Tibial artery (tissue), 4 donors: ENCODE measurements around the gene SLC7A1.

ENCODE experiments used
- DNase-seq, 2 donors: peaks; one replicate each; pipeline ENCODE4 v3.0.0-alpha.2; 2019
- H3K27ac ChIP-seq, 2 donors: fragments of 200-600 bp; sonication (generic) in 1 of 2; 1 replicate in 1 of 2; 2 replicates in 1 of 2; pipeline ENCODE4 v1.5.1; 2018 to 2019; ENCODE audit warnings: mild to moderate bottlenecking in 1 of 2
- H3K27me3 ChIP-seq, 2 donors: fragments of 200-600 bp; sonication (generic) in 1 of 2; one replicate each; pipeline versions ENCODE4 v1.5.1 to v1.6.0; 2016 to 2019
- H3K36me3 ChIP-seq, 3 donors: fragments of 200-600 bp; sonication (generic) in 2 of 3; one replicate each; pipeline ENCODE4 v1.5.1; 2016 to 2019; ENCODE audit warnings: mild to moderate bottlenecking in 2 of 3
- H3K4me1 ChIP-seq, 4 donors: fragments of 200-600 bp; sonication (generic) in 2 of 4; 1 replicate in 3 of 4; 2 replicates in 1 of 4; pipeline ENCODE4 v1.5.1; 2016 to 2019
- H3K4me3 ChIP-seq, 2 donors: fragments of 200-600 bp; sonication (generic) in 1 of 2; 1 replicate in 1 of 2; 2 replicates in 1 of 2; pipeline ENCODE4 v1.5.1; 2018 to 2019; ENCODE audit warnings: mild to moderate bottlenecking in 2 of 2
- H3K9me3 ChIP-seq, 3 donors: fragments of 200-600 bp; sonication (generic) in 1 of 3; one replicate each; pipeline ENCODE4 v1.5.1; 2016 to 2019
- intact Hi-C: fragments of 100-400 bp; cut with DNase I; formaldehyde crosslinking; loops from one replicate; pipeline ENCODE4 v1.15.0; 2023; ENCODE audit warnings: low total_unique reads
- TF ChIP-seq, protein P1 (sequence below), 2 experiments: fragments of 200-600 bp in 1 of 2; fragments of 450-650 bp in 1 of 2; IDR thresholded peaks; one replicate each; pipeline ENCODE4 v1.5.1; 2017 to 2019; ENCODE audit warnings: antibody characterized with exemption in 2 of 2, mild to moderate bottlenecking in 1 of 2, moderate library complexity in 1 of 2

SLC7A1 gene

DNA sequence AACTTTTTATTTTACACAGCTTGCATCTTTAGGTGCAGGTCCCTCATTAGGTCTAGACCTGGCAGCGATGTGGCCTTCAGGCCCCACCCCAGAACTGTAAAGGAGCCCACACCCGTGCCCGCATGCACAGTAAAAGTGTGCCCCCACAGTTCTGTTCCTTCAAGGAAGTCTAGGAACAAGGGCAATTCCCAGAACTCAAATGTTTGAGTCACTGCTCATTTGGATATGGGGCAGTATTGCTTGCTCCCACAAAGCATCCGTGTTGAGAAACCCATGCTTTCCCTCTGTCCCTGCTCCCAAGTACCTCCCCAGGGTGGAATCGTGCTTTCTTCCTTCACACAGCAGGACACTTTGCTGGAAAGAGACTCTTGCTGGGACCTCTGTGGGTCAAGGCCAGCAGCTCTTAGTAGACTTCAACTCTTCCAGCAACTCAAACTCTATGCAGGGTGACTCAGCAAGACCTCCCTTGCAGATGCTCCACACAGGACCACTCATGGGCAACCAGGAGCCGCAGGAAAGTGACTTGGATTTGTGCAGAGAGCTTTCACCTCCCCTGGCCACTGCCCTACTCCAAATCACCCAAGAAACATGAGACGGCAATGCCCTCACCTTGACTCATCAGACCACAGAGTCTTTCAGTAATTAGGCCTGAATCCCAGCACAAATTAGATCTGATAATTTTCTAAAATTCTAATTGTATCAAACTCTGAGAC lies 12.3 kb downstream of the SLC7A1 start:
- intact Hi-C loops, result loop anchor here (10.0 kb wide), 1 partner anchor 58 kb away; no protein-coding TSS in a partner anchor
- no peak overlapping the region for H3K27ac ChIP-seq
- H3K36me3 ChIP-seq, result no peaks in the 10 kb centered on the region
- no peak overlapping the region for H3K4me3 ChIP-seq
- no peaks in the 10 kb centered on the region for H3K9me3 ChIP-seq
- TF ChIP-seq, protein P1, sequence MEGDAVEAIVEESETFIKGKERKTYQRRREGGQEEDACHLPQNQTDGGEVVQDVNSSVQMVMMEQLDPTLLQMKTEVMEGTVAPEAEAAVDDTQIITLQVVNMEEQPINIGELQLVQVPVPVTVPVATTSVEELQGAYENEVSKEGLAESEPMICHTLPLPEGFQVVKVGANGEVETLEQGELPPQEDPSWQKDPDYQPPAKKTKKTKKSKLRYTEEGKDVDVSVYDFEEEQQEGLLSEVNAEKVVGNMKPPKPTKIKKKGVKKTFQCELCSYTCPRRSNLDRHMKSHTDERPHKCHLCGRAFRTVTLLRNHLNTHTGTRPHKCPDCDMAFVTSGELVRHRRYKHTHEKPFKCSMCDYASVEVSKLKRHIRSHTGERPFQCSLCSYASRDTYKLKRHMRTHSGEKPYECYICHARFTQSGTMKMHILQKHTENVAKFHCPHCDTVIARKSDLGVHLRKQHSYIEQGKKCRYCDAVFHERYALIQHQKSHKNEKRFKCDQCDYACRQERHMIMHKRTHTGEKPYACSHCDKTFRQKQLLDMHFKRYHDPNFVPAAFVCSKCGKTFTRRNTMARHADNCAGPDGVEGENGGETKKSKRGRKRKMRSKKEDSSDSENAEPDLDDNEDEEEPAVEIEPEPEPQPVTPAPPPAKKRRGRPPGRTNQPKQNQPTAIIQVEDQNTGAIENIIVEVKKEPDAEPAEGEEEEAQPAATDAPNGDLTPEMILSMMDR (IDR thresholded peaks at IDR 0.05), result no peak
- no peak for DNase-seq
- no peaks in the 10 kb centered on the region for H3K27me3 ChIP-seq
- H3K4me1 ChIP-seq, result peaks cover 0 to 80% (median 30%) of the 10 kb centered on the region in 4 donors

DNA sequence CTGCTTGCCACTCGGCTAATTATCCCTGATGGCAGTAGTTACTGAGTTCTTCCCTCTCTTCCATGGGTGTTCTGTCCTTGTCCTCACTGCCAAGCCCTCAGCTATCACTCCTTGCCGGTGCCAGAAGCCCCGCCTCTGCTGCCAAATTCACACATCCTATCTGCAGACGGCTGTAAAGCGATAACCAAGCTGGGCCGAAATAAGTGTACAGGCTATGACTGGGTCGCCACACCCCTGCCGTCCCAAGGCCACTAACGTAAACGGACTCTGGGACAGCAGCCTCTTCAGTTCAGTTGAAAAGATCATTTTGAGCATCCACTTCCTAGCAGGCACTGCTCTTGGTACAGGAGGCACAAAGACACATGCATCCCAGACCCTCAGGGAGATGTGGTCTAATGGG lies 13.3 kb downstream of the SLC7A1 start:
- Histone ChIP-seq H3K4me1 (peaks cover 0 to 80% (median 38%) of the 10 kb centered on the region in 4 donors), H3K27ac (no peak overlapping the region), H3K36me3 (no peaks in the 10 kb centered on the region), H3K9me3 (no peaks in the 10 kb centered on the region), H3K27me3 (no peaks in the 10 kb centered on the region), H3K4me3 (no peak overlapping the region)
- DNase-seq, result no peak
- TF ChIP-seq, protein P1 (IDR thresholded peaks at IDR 0.05), result no peak
- intact Hi-C loops, result loop anchor here (10.0 kb wide), 1 partner anchor 57 kb away; no protein-coding TSS in a partner anchor

DNA sequence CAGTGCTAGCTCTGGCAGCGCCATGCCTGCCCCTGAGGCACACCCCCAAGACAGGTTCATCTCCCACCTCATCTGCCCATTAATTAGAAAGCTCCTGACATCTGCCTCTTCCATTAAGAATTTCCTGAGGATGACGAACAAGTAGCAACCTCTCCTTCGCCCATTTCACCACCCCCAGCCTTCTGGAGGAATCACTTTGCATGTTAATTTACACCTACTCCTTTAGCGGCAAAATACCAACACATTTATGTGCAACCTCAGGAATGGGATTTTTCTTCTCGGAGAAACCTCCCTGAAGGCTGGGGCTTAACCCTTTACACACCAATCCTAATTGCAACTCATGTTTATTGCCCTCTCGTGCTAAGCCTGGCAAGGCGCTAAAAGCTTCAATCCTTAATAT lies 13.8 kb downstream of the SLC7A1 start:
- Histone ChIP-seq H3K4me3 (no peak overlapping the region), H3K9me3 (no peaks in the 10 kb centered on the region), H3K4me1 (peaks cover 0 to 80% (median 42%) of the 10 kb centered on the region in 4 donors), H3K27me3 (no peaks in the 10 kb centered on the region), H3K27ac (peak overlapping the region in 1 of 2 donors; percentile 13), H3K36me3 (no peaks in the 10 kb centered on the region)
- TF ChIP-seq, protein P1 (IDR thresholded peaks at IDR 0.05), result no peak
- intact Hi-C loops, result loop anchor here (10.0 kb wide), 1 partner anchor 57 kb away; no protein-coding TSS in a partner anchor
- no peak for DNase-seq

DNA sequence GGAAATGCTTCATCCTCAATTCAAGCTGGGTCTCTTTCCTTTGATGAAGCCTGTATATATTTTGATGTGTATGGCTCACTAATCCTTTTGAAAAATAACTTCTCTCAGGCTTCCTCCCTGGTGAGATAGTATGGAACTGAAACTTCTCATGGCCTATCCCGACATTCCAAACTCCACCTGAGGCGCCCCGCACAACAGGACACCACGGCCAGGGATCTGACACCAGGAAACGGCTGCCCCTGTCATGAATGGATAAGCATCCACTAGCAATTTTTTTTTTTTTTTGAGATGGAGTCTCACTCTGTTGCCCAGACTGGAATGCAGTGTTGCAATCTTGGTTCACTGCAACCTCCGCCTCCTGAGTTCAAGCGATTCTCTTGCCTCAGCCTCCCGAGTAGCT lies 16.4 kb downstream of the SLC7A1 start:
- TF ChIP-seq, protein P1 (IDR thresholded peaks at IDR 0.05), result no peak
- intact Hi-C loops, result no loop called here
- Histone ChIP-seq H3K4me3 (peak overlapping the region in 1 of 2 donors; percentile 5), H3K27me3 (no peaks in the 10 kb centered on the region), H3K36me3 (no peaks in the 10 kb centered on the region), H3K9me3 (no peaks in the 10 kb centered on the region), H3K4me1 (peaks cover 0 to 73% (median 42%) of the 10 kb centered on the region in 4 donors), H3K27ac (peak overlapping the region; percentile 44 to 71)
- DNase-seq, result no peak

GRCh38 chr13:29578300-29579085 lies 17.0 kb downstream of the SLC7A1 start:
- intact Hi-C loops, result no loop called here
- H3K9me3 ChIP-seq, result no peaks in the 10 kb centered on the region
- TF ChIP-seq, protein P1 (IDR thresholded peaks at IDR 0.05), result no peak
- DNase-seq, result no peak
- H3K27ac ChIP-seq, result peak overlapping the region; percentile 44 to 71
- H3K36me3 ChIP-seq, result no peaks in the 10 kb centered on the region
- H3K4me1 ChIP-seq, result peaks cover 0 to 72% (median 44%) of the 10 kb centered on the region in 4 donors
- no peaks in the 10 kb centered on the region for H3K27me3 ChIP-seq
- H3K4me3 ChIP-seq, result peak overlapping the region in 1 of 2 donors; percentile 5
